Measurements from ENCODE around the gene MAGI3.

DNA sequence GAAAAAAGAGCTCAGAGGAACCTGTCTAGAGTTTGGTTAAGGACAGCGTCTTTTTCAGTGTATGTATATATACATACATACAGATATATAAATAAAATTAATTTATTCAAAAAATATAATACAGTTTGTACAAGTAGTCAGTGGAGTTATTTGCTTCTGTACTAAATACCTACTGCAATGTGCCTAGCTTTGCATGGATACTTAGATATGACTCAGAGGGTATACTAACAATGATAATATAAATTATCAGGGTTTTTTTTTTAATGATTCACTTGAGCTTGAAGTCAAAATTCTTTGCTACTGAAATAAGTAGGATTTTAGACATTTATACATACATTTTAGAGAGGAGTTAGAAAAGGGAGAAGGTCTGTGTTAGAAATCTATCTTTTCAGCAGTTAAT is 251.1 kb downstream of the MAGI3 start:
- TF ChIP-seq, protein P1, sequence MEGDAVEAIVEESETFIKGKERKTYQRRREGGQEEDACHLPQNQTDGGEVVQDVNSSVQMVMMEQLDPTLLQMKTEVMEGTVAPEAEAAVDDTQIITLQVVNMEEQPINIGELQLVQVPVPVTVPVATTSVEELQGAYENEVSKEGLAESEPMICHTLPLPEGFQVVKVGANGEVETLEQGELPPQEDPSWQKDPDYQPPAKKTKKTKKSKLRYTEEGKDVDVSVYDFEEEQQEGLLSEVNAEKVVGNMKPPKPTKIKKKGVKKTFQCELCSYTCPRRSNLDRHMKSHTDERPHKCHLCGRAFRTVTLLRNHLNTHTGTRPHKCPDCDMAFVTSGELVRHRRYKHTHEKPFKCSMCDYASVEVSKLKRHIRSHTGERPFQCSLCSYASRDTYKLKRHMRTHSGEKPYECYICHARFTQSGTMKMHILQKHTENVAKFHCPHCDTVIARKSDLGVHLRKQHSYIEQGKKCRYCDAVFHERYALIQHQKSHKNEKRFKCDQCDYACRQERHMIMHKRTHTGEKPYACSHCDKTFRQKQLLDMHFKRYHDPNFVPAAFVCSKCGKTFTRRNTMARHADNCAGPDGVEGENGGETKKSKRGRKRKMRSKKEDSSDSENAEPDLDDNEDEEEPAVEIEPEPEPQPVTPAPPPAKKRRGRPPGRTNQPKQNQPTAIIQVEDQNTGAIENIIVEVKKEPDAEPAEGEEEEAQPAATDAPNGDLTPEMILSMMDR (conservative IDR thresholded peaks at IDR 0.05 in 1 of 2, IDR thresholded peaks at IDR 0.05 in 1 of 2; ENCODE audit: low read depth in 1 of 2, low read length in 2 of 2) = no peak
- no peak for TF ChIP-seq EZH2 (IDR thresholded peaks at IDR 0.05; ENCODE audit: low read length, missing control alignments)
